T47D (cell line): ENCODE results near the gene LRRC52.
A peak's percentile ranks its signal among the peaks of the same experiment; 100 is the strongest.
"Not testable (repeated sequence)": the region's sequence is repeated elsewhere in the genome, so short reads cannot be mapped to it uniquely, and the experiment has no call there.

Source experiments
- DNase-seq, 2 experiments: peaks; one replicate each; pipeline versions ENCODE4 v3.0.0 to v3.0.0-alpha.2; 2011 to 2012; ENCODE audit warnings: low read depth in 1 of 2, low spot score in 1 of 2
- JUND ChIP-seq: IDR thresholded peaks from 2 replicates; pipeline ENCODE4 v1.6.1; 2012; ENCODE audit warnings: low read depth
- in situ Hi-C: cut with HindIII; loops from 2 replicates; pipeline ENCODE4 v1.10.0; 2016; ENCODE audit warnings: low sequenced_read_pairs, low pct_unique_long_range_greater_than_20kb

Gene LRRC52

GRCh38 chr1:165577707-165578106 is 33.9 kb downstream of the LRRC52 start:
- in situ Hi-C loops = loop anchor here (25.0 kb wide), 1 partner anchor 190 kb away; no protein-coding TSS in a partner anchor
- DNase-seq = no peak
- no peak for TF ChIP-seq JUND

GRCh38 chr1:165580931-165581871 is 37.4 kb downstream of the LRRC52 start:
- no peak for DNase-seq
- in situ Hi-C loops = loop anchor here (25.0 kb wide), 1 partner anchor 194 kb away; no protein-coding TSS in a partner anchor
- TF ChIP-seq JUND = no peak

- in situ Hi-C loops = loop anchor here (25.0 kb wide), 1 partner anchor 195 kb away; no protein-coding TSS in a partner anchor
- no peak for TF ChIP-seq JUND
- no peak for DNase-seq
These were observed 38.1 kb downstream of the LRRC52 start for GRCh38 chr1:165581926-165582325.

GRCh38 chr1:165586398-165586797 is 42.6 kb downstream of the LRRC52 start:
- TF ChIP-seq JUND = no peak
- DNase-seq = no peak
- in situ Hi-C loops = loop anchor here (25.0 kb wide), 1 partner anchor 199 kb away; no protein-coding TSS in a partner anchor

GRCh38 chr1:165591391-165591790 is 47.6 kb downstream of the LRRC52 start:
- DNase-seq = peak in 1 of 2 experiments; percentile 32
- in situ Hi-C loops = loop anchor here (25.0 kb wide), 1 partner anchor 204 kb away; no protein-coding TSS in a partner anchor

- in situ Hi-C loops = loop anchor here (25.0 kb wide), 1 partner anchor 206 kb away; no protein-coding TSS in a partner anchor
- no peak for TF ChIP-seq JUND
These were observed 49.4 kb downstream of the LRRC52 start for GRCh38 chr1:165592945-165593823.

GRCh38 chr1:165595246-165595938 is 51.6 kb downstream of the LRRC52 start:
- in situ Hi-C loops = loop anchor here (25.0 kb wide), 1 partner anchor 208 kb away; no protein-coding TSS in a partner anchor
- no peak for TF ChIP-seq JUND
- no peak for DNase-seq

More at GRCh38 chr1:165592945-165593823, 49.4 kb downstream of the LRRC52 start:
- peak; percentile 53 to 84 for DNase-seq

- DNase-seq = peak; percentile 89 to 97
- in situ Hi-C loops = loop anchor here (25.0 kb wide), 1 partner anchor 211 kb away; no protein-coding TSS in a partner anchor
- TF ChIP-seq JUND = no peak
These were observed 54.3 kb downstream of the LRRC52 start for GRCh38 chr1:165597883-165598675.

- in situ Hi-C loops = loop anchor here (25.0 kb wide), 1 partner anchor 211 kb away; no protein-coding TSS in a partner anchor
- TF ChIP-seq JUND = no peak
- DNase-seq = no peak
These were observed 54.9 kb downstream of the LRRC52 start for GRCh38 chr1:165598676-165599059.

- in situ Hi-C loops = no loop called here
- DNase-seq = no peak
- TF ChIP-seq JUND = no peak
These were observed 57.0 kb downstream of the LRRC52 start for GRCh38 chr1:165600793-165601192.

- in situ Hi-C loops = no loop called here
- no peak for DNase-seq
- TF ChIP-seq JUND = no peak
These were observed 60.0 kb downstream of the LRRC52 start for GRCh38 chr1:165603810-165604209.

- in situ Hi-C loops = no loop called here
- no peak for TF ChIP-seq JUND
- no peak for DNase-seq
These were observed 61.4 kb downstream of the LRRC52 start for GRCh38 chr1:165605246-165605645.

GRCh38 chr1:165606676-165607075 is 62.9 kb downstream of the LRRC52 start:
- DNase-seq, in situ Hi-C loops: not testable (repeated sequence)
